Epithelial cell of esophagus (primary cell): ENCODE results near the gene GRIN2D.

ENCODE experiments used
- DNase-seq: peaks from one replicate; pipeline ENCODE4 v3.0.0; 2010; ENCODE audit warnings: low read depth
- H3K4me3 ChIP-seq: 2 replicates; pipeline ENCODE4 v1.5.1; 2011; ENCODE audit warnings: mild to moderate bottlenecking, low read length, control low read depth
- TF ChIP-seq, protein P1 (sequence below): IDR thresholded peaks from 2 replicates; pipeline ENCODE4 v1.5.1; 2011; ENCODE audit warnings: low read depth, mild to moderate bottlenecking, low read length, control low read depth, inconsistent platforms; ENCODE audit not compliant: insufficient read depth; ENCODE audit errors: missing control alignments

GRIN2D gene

DNA sequence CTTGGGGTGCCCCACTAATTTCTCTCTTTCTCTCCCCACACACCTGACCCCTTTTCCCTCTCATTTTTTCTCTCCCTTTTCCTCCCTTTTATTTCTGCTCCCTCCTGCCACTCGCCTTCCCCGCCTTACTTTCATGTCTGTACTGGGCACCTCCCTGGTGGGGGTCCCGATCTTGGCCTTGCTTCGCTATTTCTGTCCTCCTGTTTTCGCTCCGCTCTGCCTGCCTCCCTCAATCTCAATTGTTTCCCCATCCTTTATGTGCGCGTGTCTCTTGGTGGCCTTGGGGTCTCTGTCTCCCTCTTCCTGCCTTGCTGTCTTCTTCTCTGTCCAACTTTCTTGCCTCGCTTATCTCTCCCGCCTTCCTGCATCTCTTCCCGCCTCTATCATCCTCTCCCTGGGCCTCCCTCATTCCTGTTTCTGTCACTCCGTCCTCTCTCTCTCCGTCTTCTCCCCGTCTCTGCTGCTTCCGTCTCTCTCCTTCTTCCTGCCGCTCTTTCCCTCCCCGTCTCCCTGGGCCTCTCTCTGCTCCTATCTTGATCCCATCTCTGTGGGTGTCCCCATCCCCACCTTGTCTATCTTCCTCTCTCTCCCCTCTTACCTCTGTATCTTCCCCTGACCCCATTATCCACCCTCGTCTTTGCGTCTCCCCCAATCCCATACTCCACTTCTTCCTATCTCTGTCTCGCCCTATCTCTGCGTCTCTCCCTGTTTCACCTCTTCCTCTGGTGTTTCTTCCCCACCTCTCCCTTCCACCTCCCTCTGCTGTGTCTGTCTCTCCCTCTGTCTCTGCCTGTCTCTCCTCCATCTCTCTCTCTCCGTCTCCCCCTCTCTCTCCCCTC lies 4.0 kb downstream of the GRIN2D start:
- H3K4me3 ChIP-seq, result peak overlapping the region; percentile 60
- TF ChIP-seq, protein P1, sequence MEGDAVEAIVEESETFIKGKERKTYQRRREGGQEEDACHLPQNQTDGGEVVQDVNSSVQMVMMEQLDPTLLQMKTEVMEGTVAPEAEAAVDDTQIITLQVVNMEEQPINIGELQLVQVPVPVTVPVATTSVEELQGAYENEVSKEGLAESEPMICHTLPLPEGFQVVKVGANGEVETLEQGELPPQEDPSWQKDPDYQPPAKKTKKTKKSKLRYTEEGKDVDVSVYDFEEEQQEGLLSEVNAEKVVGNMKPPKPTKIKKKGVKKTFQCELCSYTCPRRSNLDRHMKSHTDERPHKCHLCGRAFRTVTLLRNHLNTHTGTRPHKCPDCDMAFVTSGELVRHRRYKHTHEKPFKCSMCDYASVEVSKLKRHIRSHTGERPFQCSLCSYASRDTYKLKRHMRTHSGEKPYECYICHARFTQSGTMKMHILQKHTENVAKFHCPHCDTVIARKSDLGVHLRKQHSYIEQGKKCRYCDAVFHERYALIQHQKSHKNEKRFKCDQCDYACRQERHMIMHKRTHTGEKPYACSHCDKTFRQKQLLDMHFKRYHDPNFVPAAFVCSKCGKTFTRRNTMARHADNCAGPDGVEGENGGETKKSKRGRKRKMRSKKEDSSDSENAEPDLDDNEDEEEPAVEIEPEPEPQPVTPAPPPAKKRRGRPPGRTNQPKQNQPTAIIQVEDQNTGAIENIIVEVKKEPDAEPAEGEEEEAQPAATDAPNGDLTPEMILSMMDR, result no peak
- no peak for DNase-seq

DNA sequence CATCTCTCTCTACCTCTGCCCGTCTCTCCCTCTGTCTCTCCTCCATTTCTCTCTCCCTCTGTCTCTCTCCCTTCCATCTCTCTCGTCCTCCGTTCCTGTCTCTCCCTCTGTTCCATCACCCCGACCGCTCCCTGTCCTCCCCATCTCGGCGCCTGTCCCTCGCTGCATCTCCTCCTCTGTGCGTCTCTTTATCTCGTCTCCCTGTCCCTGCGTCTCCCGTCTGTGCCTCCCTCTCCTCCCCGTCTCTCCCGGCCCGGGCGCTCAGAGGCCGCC lies 4.6 kb downstream of the GRIN2D start:
- no peak for DNase-seq
- TF ChIP-seq, protein P1, result no peak
- peak overlapping the region; percentile 60 for H3K4me3 ChIP-seq

DNA sequence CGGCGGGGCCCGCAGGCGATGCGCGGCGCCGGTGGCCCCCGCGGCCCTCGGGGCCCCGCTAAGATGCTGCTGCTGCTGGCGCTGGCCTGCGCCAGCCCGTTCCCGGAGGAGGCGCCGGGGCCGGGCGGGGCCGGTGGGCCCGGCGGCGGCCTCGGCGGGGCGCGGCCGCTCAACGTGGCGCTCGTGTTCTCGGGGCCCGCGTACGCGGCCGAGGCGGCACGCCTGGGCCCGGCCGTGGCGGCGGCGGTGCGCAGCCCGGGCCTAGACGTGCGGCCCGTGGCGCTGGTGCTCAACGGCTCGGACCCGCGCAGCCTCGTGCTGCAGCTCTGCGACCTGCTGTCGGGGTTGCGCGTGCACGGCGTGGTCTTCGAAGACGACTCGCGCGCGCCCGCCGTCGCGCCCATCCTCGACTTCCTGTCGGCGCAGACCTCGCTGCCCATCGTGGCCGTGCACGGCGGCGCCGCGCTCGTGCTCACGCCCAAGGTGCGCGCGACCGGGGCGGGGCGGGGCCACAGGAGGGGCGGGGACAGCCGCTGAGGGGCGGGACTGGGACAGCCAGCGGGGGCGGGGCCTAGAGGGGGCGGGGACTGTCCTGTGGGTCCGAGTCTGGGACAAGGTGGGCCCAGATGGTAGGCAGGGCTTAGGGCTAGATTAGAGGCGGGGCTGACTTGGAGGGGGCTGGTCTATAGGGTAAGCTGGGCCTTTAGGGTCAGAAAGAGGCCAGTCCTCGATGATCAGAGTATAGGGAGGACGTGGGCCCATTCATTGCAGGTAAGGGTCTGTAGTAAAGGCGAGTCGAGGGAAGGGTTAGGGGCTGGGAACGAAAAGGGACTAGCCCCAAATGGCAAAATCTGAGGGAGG lies 5.1 kb downstream of the GRIN2D start:
- TF ChIP-seq, protein P1, result no peak
- DNase-seq, result peak; percentile 91
- H3K4me3 ChIP-seq, result peak overlapping the region; percentile 60

DNA sequence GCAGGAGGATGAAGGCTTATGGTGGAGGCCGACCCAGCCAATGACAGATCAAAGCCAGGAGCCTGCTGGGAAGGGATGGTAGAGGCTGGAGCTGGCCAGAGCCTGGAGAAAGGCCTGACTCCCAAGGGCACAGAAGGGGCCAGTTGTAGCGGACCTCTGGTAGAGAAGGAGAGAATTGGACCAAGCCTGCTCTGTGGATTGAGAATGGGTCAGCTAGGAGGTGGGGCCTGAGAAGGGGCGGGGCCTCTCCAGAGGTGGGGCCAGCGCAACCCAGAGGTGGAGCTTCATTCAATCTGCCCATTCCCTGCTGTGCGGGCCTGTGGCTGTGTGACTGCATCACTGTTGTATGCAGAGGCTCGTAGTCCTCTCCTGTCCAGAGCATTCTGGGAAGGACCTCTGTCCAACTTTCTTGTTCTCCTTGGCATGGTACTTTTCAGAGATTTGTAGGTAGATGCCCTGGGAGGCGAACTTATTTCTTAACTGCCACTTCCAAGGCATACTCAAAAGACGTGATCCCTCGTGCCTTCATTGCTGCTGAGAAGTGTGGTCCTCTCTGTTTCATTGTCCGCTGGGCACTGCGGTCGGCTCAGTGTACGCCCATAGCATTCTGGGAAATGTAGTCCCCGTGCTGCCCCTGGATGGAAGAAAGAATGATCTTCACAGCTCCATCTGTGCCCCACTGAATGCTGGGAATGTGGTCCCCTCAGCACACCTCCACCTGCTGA lies 6.7 kb downstream of the GRIN2D start:
- TF ChIP-seq, protein P1, result no peak
- DNase-seq, result peak; percentile 74
- no peak overlapping the region for H3K4me3 ChIP-seq

DNA sequence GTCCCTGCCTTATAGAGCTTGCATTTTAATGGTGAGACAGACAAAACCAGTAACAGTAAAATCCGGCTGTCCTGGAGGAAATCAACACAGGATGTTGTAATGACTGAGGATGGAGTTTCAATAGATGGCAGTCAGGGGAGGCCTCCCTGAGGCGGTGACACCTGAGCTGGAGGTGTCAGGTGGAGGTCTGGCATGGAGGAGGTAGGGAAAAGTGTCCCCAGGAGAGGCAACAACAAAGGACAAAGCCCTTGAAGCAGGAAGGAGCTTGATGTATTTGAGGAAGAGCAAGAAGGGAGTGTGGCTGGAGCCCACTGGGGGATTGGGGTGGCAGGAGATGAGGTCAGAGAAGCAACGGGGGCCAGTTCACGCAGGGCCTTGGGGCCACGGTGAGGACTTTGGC lies 7.8 kb downstream of the GRIN2D start:
- no peak for DNase-seq
- H3K4me3 ChIP-seq, result no peak overlapping the region
- TF ChIP-seq, protein P1, result no peak

DNA sequence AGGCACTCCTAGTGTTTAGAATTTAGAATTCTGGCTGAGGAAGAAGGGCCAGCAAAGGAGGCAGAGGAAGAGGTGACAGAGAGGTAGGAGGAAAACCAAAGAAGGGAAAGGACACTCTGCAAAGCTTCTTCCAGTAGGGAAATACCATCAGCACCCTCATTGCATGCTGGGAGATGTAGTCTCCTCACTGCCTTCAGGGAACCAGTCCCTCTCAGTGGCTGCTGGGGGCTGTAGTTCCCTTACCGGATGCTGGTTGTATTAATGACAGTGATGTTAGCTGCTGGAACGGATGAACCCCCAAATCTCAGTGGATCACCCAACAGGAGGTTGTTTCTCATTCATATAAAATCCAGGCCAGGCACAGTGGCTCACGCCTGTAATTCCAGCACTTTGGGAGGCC lies 10.1 kb downstream of the GRIN2D start:
- peak; percentile 69 for DNase-seq
- no peak overlapping the region for H3K4me3 ChIP-seq
- TF ChIP-seq, protein P1, result no peak
